Embryonic facial prominence (tissue), 1 donor: ENCODE measurements around the gene IFITM10.
"Not testable (repeated sequence)": the region's sequence is repeated elsewhere in the genome, so short reads cannot be mapped to it uniquely, and the experiment has no call there.

Experiments
- DNase-seq: peaks from one replicate; pipeline ENCODE4 v3.0.0-alpha.2; 2016; ENCODE audit errors: extremely low spot score

The IFITM10 gene

GRCh38 chr11:1691878-1692707 lies 58.3 kb downstream of the IFITM10 start:
- no peak for DNase-seq

GRCh38 chr11:1691026-1691877 lies 59.1 kb downstream of the IFITM10 start:
- no peak for DNase-seq

GRCh38 chr11:1690167-1691025 lies 60.0 kb downstream of the IFITM10 start:
- no peak for DNase-seq

GRCh38 chr11:1689250-1690166 lies 60.9 kb downstream of the IFITM10 start:
- not testable (repeated sequence) for DNase-seq

- not testable (repeated sequence) for DNase-seq
These were observed 62.0 kb downstream of the IFITM10 start for GRCh38 chr11:1688336-1688947.

- not testable (repeated sequence) for DNase-seq
These were observed 64.2 kb downstream of the IFITM10 start for GRCh38 chr11:1686220-1686619.

- DNase-seq = not testable (repeated sequence)
These were observed 65.2 kb downstream of the IFITM10 start for GRCh38 chr11:1684886-1685874.

- not testable (repeated sequence) for DNase-seq
These were observed 66.4 kb downstream of the IFITM10 start for GRCh38 chr11:1683904-1684572.

GRCh38 chr11:1683216-1683615 lies 67.2 kb downstream of the IFITM10 start:
- not testable (repeated sequence) for DNase-seq
